Measurements from ENCODE around the gene AKT1. TPM values are rescaled to one million over a fixed set of nuclear protein-coding genes. Genes with fewer than 3 reads are reported as not detected.
"Not testable (repeated sequence)": the region's sequence is repeated elsewhere in the genome, so short reads cannot be mapped to it uniquely, and the experiment has no call there.

AKT1 gene
- total RNA-seq: 170 TPM
- long read RNA-seq, transcript AKT1-205 (6 exons, 2,830 nt): major isoform, 13 of 87 reads
- long read RNA-seq, transcript AKT1-211 (14 exons, 1,595 nt): minor isoform, 8 of 87 reads
- long read RNA-seq, partial matches to known transcripts: 49 of 87 reads
- long read RNA-seq, other reads (novel, unspliced or antisense): 9 of 87 reads

DNA sequence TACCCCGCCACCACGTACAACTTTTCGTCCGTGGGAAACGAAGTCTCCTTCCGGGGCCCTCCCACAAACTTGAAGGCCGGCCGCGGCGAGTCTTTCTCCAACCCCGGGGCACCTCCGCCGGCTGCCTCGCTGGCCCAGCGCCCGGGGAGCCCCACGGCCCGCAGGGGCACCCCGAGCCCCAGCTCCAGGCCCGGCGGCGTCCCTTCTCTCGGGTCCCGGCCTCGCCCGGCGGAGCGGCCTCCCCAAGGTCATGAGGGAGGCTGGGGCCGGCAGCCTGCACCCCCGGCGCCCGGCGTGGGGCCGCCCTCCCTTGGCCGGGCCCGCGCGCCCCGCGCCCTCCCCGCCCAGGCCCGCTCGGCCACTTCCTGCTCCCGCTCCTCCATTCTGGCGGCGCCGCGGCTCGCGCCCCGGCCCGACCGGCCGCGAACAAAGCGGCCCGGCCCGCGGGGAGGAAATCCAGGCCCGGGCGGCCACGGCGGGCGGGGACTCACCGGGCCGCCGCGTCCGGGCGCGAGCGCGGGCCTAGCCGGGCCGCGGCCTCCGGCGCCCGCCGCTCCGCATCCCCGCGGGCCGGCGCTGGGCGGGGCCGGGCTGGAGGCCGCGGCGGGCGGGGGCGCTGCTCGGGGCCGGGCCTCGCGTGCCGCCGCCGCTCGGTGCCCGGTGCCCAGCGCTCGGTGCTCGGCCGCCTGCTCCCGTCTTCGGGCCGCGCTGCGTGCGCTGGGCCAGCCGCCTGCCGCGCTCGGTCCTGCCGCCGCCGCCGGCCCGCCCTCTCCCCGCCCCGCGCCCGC, at the start of gene AKT1:
Gene AKT1, minus strand, starts transcription at position 756 of the 788 bp plus-strand sequence. CDS start 3,105 bp downstream, outside the sequence.
- no peak for DNase-seq (ENCODE audit: low spot score)

DNA sequence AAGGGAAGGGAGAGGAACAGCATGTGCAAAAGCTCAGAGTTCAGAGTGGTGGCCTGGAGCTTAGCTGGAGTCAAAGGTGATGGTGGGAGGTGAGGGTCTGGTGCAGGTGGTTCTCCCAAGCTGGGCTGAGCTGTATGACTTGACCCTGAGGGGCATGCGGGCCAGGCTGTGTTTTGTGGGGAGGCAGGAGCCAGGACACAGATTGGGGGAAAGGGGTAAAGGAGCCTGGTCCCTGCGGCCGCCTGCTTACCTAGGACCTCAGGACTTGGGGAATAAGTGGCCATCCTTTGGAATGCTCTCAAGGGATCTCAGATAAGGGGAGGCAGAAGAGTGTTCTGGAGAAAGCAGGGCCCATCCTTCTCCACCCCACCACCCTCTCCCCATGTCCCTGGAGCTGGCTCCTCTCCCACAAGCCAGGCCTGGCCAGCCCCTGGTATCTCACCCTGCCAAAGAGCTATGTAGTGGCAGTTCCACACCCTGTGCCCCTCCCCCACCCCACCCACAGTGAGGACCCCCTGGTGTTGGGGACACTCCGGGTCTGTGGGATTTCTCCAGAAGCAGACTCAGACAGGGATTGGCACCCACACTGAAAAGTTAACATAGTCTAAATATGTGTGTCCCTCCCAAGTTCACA, 49.6 kb upstream of the AKT1 start:
- no peak for DNase-seq (ENCODE audit: low spot score)

DNA sequence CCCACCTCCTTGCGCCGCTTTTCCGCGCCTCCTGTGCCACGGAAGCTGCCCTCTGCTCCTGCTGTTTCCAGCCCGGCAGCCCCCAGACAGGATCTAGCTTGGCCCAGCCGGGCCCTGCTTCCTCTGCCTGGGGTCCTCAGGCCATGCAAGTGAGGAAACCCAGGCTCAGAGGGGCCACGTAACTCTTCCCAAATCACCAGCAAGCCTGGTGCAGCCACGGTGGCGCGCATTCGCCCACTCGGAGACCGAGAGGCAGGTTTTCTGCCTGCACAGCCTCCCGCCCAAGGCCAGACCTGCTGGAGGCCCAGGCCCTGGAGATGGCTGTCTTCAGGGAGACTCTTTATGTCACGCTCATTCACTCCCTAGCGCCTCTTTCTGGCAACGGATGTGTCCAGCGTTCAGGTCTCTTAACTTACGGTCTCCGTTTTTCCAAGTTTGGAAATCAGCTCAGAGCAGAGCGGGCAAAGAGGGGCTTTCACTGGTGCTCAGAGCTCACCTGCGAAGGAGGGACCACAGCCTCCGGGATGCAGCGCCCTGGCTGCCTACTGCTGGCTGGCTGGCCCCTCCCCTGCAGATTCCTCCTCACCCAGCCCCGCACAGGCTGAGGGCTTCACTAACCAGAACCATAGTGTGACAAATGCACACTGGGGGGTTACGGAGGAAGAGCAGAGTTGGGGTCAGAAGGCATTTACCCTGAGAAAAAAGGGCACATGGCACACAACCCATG, 48.9 kb upstream of the AKT1 start:
- DNase-seq (ENCODE audit: low spot score): no peak

DNA sequence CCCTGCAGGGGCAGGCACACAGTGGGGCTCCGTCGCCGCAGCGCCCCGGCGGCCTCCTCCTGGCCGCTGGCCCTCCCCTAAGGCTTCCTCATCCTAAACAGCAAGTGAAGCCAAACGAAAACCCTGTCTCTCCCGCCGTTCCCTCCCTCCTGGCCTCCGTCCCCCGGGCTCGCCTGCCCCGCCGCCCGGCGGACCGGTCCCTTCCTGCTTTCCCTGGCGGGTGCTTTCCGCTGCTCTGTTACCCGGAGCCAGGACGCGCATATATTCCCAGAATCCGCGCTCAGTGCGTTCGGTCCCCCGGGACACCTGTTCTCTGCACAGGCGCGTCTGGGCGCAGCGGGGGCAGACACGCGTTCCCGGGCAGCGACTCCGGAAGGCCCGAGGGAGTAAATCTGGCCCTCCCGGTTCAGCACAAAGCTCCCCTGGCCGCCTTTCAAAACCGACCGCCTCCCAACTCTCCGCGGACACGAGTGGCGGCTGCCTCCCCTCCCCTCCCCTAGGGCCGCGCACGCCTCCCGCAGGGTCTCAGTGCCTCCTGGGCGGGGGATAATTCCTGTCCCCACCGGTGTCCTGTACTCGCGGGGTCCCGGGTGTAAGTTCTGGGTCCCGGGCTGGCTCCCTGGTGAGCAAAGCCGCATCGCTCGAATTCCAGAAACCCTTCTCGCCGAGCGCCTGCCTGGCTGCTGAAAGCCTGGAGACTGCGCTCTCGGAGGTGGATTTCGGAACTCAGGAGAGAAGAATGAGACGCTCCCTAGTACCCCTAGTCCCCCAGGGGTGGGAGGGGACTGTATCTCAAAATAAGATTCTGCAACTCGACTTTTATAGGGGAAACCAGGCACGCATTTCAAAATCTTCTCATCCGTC, 48.1 kb upstream of the AKT1 start:
- DNase-seq (ENCODE audit: low spot score): no peak

DNA sequence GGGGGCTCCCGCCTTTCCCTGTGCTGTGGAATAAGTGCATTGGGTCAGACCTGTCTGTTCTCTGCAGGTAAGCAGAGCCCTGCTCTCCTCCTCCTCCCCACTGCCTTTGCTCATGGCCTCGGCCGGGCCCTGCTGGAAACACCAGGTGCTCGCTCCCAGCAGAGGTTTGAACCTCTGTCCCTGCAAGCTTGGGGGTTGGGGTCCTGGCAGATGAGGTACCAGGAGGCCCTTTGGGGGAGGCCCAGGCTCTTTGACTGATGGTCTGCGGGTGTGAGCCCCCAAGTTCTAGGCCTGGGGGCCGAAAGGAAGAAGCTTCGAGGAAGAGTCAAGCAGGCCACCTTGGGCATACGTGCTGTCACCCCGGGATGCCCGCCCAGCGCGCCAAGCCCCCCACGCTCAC, 47.5 kb upstream of the AKT1 start:
- no peak for DNase-seq (ENCODE audit: low spot score)

DNA sequence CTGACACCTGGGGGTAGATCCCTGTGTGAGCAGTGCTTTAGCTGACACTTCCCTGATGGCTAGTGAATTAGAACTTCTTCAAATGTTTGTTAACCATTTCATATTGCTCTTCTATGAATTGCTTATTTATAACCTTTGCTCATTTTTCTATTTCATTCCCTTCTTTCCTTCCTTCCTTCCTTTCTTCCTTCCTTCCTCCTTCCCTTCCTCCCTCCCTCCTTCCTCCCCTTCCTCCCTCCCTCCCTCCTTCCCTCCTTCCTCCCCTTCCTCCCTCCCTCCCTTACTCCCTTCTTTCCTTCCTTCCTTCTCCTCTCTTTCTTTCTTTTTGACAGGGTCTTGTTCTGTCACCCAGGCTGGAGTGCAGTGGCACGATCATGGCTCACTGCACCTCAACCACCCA, 46.2 kb upstream of the AKT1 start:
- no peak for DNase-seq (ENCODE audit: low spot score)

DNA sequence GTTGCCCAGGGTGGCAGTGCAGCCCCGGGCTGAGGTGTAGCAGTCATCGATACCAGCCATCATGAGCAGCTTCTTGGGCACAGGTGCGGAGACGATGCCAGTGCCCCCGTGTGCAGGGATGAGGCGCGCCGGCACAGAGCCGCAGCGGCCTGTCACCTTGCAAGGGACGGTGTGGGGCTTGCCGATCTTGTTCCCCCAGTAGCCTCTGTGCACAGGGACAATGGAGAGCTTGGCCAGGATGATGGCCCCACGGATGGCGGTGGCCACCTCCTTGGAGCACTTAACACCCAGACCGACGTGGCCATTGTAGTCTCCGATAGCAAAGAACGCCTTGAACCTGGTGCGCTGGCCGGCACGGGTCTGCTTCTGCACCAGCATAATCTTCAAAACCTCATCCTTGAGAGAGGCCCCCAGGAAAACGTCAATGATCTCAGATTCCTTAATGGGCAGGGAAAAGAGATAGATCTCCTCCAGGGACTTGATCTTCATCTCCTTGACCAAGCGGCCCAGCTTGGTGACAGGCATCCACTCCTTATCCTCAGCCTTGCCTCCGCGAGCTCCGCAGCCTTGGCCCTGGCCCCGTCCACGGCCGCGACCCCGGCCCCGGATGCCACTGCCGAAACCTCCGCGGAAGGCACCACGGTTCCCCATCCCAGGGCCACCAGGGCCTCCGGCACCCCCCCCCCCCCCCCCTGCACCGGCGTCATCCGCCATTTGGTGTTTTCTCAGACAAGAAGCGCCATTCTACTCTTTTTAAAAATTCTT, 40.8 kb upstream of the AKT1 start:
- not testable (repeated sequence) for DNase-seq (ENCODE audit: low spot score)

DNA sequence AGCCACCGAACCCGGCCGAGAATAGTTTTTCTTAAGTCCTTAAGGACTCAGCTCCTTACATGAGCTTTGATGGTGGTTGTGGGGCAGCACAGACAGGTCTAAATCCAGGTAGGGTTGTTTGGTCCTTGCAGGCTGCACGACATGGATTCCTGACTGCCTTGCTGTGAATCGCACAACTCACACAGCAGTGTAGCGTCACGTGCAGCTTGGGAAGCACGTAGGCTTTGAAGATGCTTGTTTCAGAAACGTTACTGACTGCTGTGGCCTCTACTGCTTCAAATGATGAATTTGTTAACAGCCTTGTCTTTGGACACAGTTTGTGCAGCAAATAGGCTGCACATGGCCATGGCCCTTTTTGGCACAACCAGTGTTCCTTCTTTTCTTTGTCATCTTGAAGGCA, 35.2 kb upstream of the AKT1 start:
- no peak for DNase-seq (ENCODE audit: low spot score)

DNA sequence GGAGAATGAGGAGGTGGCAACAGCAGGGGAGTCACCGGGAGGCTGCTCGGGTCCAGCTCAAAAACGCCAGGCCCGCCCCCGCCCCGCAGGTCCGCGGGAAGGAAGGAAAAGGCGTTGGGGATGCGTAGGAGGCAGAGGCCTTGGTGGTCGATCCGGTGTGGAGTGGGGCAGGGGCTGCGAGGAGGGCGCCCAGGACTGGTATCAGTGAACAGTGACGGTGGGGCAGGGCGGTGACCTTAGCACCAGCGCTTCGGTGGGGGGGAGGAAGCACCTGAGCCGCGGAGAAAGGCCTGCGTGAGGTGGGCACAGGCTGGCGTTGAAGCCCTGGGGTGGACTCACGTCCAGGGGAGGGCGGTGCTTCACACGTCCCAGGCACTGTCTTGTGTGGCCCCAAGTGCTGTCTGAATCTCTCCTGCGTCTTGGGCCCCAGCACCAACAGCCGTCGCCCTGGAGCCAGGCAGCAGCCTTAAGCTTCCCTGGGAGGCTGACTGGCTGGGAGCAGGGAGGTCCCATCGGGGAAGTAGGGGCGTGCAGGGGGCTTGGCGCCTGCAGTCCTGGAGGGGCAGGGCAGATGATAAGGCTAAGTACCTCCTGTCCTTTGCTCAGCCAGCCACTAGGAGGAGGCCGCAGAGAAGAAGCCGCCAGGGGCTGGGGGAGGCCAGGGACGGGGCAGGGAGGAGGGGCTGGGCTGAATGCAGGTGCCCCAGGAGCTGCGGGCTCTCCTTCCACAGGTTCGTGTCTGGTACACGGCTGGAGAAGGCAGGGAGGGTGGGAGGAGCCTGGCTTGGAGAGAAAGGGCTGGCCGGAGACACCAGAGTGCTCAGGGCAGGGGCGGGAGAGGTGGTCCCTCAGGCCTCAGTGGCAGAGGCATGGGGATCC, 31.9 kb upstream of the AKT1 start:
- no peak for DNase-seq (ENCODE audit: low spot score)

DNA sequence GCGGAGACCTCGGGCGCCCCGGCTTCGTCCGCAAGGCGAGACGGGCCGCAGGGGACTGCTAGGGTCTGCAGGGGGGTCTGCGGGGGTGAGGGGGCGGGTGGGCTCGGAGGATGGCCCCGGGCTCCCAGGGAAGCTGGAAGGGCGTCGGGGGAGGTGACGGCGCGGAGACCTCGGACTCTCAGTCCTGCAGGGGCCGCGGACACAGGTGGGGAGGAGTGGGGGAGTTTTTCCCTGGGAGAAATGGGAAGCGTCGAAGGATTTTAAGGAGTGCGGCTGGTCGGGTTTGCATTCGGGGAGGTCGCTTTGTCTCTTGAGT, 31.3 kb upstream of the AKT1 start:
- no peak for DNase-seq (ENCODE audit: low spot score)

DNA sequence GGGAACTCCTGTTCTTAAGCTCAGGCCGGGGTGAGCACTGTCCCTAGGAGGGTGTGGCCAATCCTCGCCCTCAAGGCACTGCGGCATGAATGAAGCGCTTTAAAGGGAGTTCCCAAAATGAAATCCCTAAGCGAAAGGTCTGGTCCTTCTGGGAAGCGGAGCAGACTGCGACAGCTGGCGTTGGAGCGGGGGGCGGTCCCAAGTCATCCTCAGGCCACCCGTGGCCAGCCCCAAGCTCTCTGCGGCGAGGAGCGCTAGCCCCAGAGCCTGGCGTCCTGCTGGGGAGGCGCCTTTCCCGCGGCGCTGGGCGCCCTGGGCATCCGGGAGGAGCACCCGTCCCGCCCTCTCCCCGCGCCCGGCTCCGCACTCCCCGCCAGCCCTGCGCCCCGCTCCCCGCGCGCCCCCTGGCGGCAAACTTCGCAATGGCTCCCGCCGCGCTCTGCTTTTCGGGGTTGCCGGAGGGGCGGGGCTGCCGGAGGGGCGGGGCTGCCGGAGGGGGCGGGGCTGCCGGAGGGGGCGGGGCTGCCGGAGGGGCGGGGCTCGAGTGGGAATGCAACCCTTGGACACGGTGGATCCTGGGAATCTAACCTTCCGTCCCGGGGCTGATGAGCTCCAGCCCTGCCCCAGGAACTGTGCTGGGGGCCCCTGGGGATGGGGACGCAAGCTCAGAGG, 30.8 kb upstream of the AKT1 start:
- peak; percentile 99 for DNase-seq (ENCODE audit: low spot score)

DNA sequence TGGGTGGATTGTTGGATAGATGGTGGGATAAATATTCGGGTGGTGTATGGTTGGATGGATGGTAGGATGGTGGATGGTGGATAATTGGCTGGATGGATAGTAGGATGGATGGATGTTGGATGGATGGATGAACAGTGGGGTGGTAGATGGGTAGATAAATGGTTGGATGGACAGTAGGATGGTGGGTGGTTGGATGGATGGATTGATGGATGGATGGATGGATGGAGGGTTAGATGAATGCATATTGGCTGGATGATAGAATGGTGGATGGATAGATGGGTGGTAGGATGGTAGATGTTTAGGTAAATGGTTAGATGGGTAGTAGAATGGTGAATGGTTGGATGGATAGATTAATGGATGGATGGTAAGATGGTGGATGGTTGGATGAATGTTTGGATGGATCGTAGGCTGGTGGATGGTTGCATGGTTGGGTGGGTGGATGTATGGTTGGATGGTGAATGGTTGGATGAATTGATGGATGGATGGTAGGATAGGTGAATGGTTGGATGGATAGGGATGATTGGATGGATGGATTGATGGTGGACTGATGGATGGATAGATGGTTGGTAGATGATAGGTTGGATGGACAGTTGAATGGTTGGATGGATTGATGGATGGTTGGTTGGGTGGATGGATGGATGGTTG, 28.9 kb upstream of the AKT1 start:
- DNase-seq (ENCODE audit: low spot score): no peak

DNA sequence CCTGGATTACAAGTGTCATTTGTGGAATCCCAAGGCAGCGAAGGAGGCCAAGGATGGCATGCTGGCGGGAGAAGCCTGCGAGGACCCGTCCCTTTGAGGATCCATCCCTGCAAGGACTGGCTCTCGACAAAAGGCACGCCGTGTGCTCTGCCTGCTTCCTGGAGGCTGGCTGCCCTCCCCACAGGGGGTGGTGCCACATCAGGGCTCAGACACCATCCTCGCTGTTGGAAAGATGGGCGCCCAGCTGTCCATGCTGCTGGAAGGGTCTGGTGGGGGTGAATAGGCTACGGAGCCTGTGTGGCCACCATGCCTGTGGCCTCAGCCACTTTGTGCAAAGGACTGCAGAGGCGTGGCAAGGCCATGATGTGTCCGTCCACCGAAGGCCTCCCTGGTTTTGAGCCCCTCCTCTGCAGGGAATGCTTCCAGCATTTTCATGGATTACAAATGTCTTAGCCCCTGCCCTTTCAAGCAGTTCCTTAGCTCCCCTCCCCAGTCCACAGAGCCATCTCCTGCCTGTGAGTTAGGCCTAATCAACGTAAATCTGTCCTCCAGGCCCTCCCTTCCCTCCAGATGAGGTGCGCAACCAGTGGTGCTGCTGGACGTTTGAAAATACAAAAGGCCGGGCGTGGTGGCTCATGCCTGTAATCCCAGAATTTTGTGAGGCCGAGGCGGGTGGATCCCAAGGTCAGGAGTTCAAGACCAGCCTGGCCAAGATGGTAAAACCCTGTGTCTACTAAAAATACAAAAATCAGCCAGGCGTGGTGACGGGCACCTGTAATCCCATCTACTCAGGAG, 27.5 kb upstream of the AKT1 start:
- no peak for DNase-seq (ENCODE audit: low spot score)

DNA sequence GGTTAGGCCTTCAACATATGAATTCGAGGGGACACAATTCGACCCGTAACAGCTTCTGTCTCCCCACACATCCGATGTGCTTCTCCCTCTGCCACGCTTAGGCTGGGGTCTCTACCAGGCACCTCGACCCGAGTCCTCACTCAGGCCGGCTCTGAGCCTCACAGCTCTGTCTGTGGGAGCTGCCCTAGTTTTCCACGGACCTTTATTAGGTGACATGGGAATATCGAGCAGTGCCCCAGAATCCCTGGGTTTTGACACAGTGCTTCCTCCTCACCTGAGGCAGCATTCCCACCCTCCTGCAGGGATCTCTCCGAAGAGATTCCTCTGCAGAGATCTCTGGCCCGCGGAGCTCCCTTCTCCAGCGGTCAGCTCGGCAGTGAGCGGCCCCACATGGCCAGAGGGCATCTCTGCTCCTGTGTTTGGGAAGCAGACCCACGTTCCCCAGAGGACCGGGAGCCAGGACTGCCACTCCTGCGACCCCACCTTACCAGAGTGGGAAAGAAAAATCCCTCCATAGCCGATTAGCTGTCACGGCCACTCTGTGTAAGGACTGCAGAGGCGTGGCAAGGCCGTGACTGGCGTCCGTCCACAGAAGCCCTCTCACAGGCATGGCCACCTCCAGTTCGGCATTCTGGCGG, 26.5 kb upstream of the AKT1 start:
- DNase-seq (ENCODE audit: low spot score): peak; percentile 82

DNA sequence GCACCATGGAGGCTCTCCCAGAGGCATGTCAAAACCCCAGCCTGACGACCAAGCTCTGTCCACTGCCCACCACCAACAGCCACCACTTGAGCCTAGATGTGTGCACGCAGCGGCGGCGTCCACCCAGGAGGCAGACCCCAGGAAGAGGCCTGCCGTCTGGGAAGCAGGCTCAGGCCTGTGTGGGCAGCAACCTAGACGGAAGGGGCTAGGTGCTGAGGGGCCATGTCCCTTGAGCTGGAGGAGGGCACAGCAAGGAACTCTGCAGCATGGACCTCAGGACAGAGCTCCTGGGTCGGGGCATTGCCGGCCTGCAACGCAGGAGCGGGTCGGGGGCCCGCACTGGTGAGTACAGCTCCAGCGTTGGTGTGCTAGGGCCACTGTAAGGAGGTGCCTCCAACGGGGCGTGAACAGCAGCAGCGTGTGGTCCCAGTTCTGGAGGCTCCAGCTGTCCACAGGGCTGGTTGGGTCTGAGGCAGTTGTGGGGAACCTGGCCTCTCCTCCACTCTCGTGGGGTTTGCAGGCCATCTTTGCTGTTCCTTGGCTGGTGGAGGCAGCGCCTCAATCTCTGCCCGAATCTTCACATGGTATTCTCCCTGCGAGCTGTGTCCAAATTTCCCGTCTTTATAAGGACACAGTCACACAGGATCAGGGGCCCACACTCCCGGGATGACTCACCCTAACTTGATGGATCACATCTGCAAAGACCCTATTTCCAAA, 25.8 kb upstream of the AKT1 start:
- peak; percentile 68 for DNase-seq (ENCODE audit: low spot score)

DNA sequence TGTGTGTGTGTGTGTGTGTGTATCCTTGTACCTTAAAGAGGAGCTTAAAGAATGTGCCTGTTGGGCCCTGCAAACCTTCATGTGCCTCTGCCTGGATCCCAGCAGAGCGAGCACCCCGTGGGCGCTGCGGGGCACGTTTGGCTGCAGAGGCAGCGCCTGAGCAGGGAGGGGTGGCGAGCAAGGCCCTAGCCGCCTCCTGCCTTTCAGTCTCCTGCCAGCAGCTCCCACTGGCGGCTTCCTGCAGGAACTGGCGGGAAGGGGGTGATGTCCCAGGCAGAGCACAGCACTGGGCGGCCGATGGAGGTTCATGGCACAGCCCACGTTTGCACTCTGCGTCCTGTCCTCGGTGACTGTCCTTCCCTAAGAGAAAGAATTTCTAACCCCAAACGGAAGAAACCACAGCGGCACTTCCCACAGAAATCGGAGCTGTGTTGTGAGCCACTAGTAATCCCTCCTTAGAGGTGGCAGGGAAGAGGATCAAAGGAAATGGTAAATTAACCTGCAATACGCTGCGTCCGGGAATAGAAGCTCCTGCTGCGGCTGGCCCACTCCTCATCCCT, 25.2 kb upstream of the AKT1 start:
- peak; percentile 89 for DNase-seq (ENCODE audit: low spot score)

Data from mesenteric fat pad (tissue), 1 donor.